GM19397 (cell line): ENCODE measurements around the gene SIRPB2.
"Not testable (repeated sequence)": the region's sequence is repeated elsewhere in the genome, so short reads cannot be mapped to it uniquely, and the experiment has no call there.

Experiments
- ATAC-seq: cut with Tn5 transposase; IDR thresholded peaks from one replicate; pipeline ENCODE4 v1.9.1; 2021; ENCODE audit warnings: mild to moderate bottlenecking, moderate library complexity; ENCODE audit not compliant: unreplicated experiment

The SIRPB2 gene

GRCh38 chr20:1500496-1500895, 9.3 kb upstream of the SIRPB2 start:
- no peak for ATAC-seq

DNA sequence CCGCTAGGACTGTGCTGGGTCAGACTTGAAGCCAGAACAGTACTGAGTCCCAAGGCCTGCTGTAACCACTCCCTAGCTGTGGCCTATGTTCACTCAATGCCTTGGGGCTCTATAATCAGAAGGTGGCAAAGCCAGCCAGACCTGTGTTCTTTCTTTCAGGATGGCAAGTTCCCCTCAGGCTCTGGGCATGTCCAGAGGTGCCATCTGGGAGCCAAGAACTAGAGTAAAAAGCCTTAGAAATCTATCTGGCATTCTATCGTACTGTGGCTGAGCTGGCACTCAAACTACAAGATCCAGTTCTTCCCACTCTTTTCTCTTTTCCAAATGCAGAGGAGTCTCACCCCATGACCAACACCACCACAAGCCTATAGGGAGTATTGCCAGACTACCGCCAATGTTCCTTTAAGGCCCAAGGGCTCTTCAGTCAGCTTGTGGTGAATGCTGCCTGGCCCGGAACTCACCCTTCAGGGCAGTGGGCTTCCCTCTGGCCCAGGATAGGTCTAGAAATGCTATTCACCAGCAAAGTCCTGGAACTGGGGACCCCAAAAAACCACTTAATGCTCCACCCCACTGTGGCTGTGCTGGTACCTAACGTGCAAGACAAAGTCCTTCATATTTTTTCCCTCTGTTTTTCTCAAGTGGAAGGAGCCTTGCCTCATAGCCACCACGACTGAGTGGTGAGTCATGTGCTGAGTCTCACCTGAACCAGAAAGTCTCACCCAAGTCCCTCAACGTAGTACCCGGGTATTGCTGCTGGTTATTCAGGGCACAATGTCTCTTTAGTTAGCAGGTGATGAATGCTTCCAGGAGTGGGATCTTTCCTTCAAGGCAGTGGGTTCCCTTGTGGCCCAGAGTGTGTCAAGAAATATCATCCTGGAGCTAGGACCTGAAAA, 8.6 kb upstream of the SIRPB2 start:
- ATAC-seq = no peak

- not testable (repeated sequence) for ATAC-seq
Observed at GRCh38 chr20:1497371-1497770, 6.2 kb upstream of the SIRPB2 start.

DNA sequence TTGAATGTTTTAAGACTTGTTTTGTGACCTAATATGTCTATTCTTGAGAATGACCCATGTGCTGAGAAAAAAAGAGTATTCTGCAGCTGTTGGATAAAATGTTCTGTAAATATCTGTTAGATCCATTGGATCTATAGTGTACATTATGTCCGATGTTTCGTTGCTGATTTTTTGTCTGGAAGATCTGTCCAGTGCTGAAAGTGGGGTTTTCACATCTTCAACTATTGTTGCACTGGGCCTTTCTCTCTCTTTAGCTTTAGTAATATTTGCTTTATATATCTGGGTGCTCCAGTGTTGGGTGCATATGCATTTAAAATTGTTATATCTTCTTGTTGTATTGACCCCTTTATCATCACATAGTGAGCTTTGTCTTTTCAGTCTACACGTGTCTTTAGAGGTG, 5.7 kb upstream of the SIRPB2 start:
- no peak for ATAC-seq

GRCh38 chr20:1494436-1494835, 3.2 kb upstream of the SIRPB2 start:
- no peak for ATAC-seq

- ATAC-seq = no peak
Observed at GRCh38 chr20:1493536-1493935, 2.3 kb upstream of the SIRPB2 start.

DNA sequence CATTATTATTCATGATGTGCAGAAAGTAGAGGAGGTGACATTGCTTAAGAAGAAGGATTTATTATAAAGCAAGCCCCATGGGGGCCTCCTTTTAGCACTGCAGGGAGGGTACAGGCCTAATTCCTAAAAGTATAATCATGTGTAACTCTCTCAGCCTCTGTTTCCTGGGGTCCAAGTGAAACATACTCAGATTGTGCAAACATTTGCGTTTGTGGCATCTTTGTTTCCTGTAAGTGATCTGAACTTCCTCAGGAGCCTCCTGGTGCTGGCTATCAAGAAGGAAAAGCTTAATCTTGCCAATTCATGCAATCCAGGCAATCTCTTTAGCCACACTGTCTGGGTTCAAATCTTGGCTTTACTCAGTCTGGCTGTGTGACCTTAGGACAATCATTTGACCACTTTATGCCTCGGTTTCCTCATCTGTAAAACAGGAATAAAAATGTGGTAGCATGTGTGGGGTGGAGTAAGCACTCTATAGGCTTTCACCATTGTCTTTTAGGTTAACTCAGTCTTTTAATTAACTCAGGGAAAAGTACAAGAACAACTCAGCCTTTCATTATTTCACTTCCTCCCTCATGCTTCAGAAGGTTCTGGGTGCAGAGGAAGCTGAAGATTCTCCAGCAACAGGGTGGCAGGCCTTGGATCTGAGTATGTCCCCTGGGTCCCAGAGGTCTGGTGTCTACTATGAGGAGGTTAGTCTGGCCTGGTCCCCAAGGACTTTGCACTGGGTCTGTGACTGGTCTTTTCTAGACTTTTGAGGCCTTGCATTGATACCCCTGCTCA, 831 bp upstream of the SIRPB2 start:
- no peak for ATAC-seq

- no peak for ATAC-seq
Observed at GRCh38 chr20:1490643-1491195, 501 bp downstream of the SIRPB2 start.

DNA sequence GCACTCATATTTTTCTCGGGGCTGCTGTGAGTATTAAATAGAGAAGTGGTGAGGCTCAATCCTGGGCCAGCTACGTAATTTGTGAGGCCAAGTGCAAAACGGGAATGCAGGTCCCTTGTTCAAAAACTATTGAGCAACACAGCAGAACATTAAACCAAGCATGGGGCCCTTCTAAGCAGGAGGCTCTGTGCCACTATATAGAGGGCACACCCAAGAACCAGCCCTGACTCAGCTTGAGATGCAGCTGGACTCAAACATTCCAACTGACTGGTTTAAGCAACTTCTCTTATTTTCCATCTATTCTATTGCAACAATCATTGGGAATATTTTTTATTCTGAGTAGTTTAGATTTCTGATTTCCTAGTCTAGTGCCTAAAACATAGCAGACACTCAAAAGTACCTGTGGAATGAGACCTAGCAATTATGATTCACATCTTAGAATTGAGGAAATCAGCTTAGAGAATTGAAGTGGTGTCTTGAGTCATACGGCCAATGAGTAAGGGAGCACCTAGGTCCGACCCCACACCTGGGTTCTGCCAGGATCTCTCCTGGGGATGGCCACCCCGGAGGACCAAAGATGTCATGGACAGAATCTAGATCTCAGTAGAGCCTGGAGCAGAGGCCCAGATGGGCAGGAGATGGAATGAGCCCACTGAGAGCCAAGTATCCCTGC, 1.3 kb downstream of the SIRPB2 start:
- ATAC-seq = no peak

GRCh38 chr20:1489325-1489724, 1.9 kb downstream of the SIRPB2 start:
- no peak for ATAC-seq

DNA sequence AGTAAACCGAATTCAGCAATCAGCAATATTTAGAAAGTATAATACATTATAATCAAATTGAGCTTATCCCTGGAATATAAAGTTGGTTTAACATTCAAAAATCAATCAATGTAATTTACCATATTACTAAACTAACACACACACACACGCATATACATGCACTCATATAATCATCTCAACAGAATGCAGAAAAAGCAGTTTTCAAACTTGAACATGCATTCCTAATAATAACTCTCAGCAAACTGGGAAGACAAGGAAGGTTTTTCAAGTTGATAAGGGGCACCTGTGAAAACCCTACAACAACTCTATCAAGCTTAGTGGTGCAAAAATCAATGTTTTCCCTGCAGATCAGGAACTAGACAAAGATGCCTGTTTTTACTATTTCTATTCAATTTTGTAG, 4.7 kb downstream of the SIRPB2 start:
- ATAC-seq = no peak

- ATAC-seq = no peak
Observed at GRCh38 chr20:1484438-1485116, 6.6 kb downstream of the SIRPB2 start.

GRCh38 chr20:1479831-1480595, 11.2 kb downstream of the SIRPB2 start:
- ATAC-seq = no peak

DNA sequence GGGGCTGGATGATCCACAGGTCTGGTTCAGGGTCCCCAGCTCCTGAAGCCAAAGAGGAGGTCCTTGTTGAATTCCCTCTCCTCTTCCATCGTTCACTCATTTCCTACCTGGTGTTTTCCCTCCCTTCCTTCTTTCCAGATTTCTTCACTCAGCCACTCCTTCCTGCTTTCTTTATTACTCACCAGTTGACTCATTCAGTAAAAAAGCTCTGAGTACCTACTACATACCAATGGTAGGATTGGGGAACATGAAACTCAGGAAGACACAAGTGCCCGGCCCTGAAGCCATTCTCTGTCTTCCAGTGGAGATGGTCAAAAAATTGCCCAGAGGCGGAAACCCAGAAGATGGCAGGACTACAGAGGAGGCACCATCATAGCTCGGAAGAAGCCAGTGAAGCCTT, 12.7 kb downstream of the SIRPB2 start:
- no peak for ATAC-seq

DNA sequence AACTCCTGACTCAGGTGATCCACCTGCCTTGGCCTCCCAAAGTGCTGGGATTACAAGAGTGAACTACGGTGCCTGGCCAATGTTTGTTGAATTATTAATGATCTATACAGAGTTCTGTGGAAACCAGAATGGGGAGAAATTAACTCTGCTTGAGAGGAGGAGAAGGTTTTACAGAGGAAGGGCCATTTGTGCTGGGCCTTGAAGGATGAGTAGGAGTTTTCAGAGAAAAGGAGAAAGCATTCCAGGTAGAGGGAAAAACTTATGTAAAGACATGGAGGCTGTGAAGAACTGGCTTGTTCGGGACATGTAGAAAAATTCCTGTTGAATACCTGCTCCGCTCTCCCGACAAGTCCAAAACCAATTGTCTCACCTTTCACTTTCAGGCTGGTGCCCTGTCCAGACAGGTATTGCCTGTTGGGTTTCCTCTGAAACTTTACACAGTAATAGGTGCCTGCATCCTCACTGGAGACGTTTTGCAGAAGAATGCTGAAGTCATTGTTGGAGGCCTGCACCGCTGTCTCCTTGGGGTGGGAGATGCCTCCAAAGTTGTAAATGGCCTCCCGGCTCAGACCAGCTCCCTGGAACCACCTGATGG, 13.2 kb downstream of the SIRPB2 start:
- no peak for ATAC-seq

DNA sequence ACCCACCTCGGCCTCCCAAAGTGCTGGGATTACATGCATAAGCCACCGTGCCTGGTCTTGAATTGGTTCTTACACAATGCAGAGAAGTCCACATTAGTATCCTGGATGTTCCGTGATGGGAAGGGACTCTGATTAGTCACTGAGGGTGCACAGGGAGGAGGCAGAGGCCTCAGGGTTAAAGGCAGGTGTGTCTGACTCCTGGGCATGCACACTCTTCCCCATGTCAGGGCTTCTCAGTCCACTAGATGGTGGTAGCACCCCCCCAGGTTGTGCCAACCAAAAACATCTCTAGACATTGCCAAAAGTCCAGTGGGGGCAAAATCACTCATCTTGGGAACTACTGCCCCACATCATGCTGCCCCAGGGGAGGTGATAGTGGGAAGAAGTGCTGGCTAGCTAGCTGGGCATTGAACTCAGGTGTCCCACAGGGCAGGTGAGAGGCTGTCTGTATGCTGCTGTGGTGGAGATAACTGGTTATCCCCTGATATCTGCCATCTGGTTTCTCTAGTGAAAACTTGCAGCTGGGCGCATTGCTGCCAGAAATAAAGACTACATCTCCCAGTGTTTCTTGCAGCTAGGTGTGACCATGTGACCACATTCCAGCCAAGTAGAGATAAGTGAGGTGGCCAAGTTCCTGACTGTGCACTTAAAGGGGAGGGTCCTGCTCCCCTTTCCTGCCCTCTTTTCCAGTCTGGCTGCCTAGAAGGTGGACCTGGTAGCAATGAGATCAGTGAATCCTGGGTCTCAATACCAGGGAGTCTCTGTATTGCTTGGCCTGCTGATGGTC, 16.2 kb downstream of the SIRPB2 start:
- ATAC-seq = no peak

GRCh38 chr20:1474325-1474724, 16.9 kb downstream of the SIRPB2 start:
- ATAC-seq = no peak

GRCh38 chr20:1473246-1474220, 17.7 kb downstream of the SIRPB2 start:
- ATAC-seq = no peak
